Stomach (tissue), 9 donors: ENCODE results near the gene COL6A1. TPM values are rescaled to one million over a fixed set of nuclear protein-coding genes. Genes with fewer than 3 reads are reported as not detected.

Source experiments
- DNase-seq, 2 donors: peaks; one replicate each; pipeline versions ENCODE4 v3.0.0 to v3.0.0-alpha.2; 2013 to 2019
- H3K27ac ChIP-seq, 5 donors: fragments of 200-600 bp in 4 of 5; sonication (generic) in 4 of 5; one replicate each; pipeline ENCODE4 v1.5.1; 2013 to 2019; ENCODE audit warnings: mild to moderate bottlenecking in 1 of 5, moderate library complexity in 1 of 5
- H3K27me3 ChIP-seq, 3 donors: fragments of 200-600 bp; sonication (generic); one replicate each; pipeline ENCODE4 v1.5.1; 2017 to 2019; ENCODE audit warnings: mixed run types in 1 of 3
- H3K36me3 ChIP-seq, 4 donors: fragments of 200-600 bp; sonication (generic); 1 replicate in 3 of 4; 2 replicates in 1 of 4; pipeline ENCODE4 v1.5.1; 2016 to 2019
- H3K4me1 ChIP-seq, 4 donors: fragments of 200-600 bp; sonication (generic); one replicate each; pipeline ENCODE4 v1.5.1; 2016 to 2019
- H3K4me3 ChIP-seq, 4 donors: fragments of 200-600 bp; sonication (generic) in 3 of 4; one replicate each; pipeline ENCODE4 v1.5.1; 2016 to 2019; ENCODE audit warnings: mild to moderate bottlenecking in 1 of 4
- H3K9me3 ChIP-seq, 4 donors: fragments of 200-600 bp; sonication (generic); one replicate each; pipeline ENCODE4 v1.5.1; 2016 to 2019
- CTCF ChIP-seq, 7 experiments: fragments of 450-650 bp in 4 of 7; fragments of 200-600 bp in 3 of 7; sonication (generic) in 3 of 7; IDR thresholded peaks; one replicate each; pipeline ENCODE4 v1.5.1; 2016 to 2019; ENCODE audit warnings: antibody characterized with exemption in 7 of 7, control low read depth in 2 of 7, mild to moderate bottlenecking in 1 of 7
- EP300 ChIP-seq: sonication (generic); formaldehyde crosslinking; IDR thresholded peaks from one replicate; pipeline ENCODE4 v1.6.1; 2017; ENCODE audit warnings: antibody characterized with exemption
- POLR2A ChIP-seq, 4 donors: fragments of 450-650 bp; IDR thresholded peaks; one replicate each; pipeline ENCODE4 v1.6.1; 2016; ENCODE audit warnings: antibody characterized with exemption in 4 of 4, control low read depth in 2 of 4, mild to moderate bottlenecking in 1 of 4, moderate library complexity in 1 of 4
- POLR2AphosphoS5 ChIP-seq, 3 donors: sonication (generic); formaldehyde crosslinking; IDR thresholded peaks; one replicate each; pipeline ENCODE4 v1.6.1; 2016; ENCODE audit warnings: antibody characterized with exemption in 3 of 3
- WGBS, 5 donors: extraction: QIAGEN DNeasy Blood & Tissue Kit in 3 of 5; methylation state at CpG; one replicate each; pipeline versions ENCODE4 v1.1.5 to v1.1.7; 2013 to 2018; 5-methylcytosine and 5-hydroxymethylcytosine counted together
- intact Hi-C: fragments of 100-400 bp; cut with DNase I; formaldehyde crosslinking; loops from one replicate; pipeline ENCODE4 v1.15.1; 2023; ENCODE audit warnings: low total_unique reads
- polyA plus RNA-seq, 3 donors: library from polyadenylated mRNA; stranded (reverse); fragments of 200-250 nt; gene quantifications; one replicate each; pipeline ENCODE4 v1.2.3, GENCODE V29; 2013
- total RNA-seq, 5 donors: library from RNA; depleted of rRNA; stranded (reverse); fragments of >200 nt; gene quantifications; one replicate each; pipeline versions ENCODE4 v1.1.0 to v1.2.3, GENCODE V29; 2014 to 2016
- donor health status: healthy with polysubstance abuse.
- donor health status: Bipolar disorder and iron deficiency.
- donor health status: healthy.

COL6A1 gene
- total and polyA plus RNA-seq, 8 donors = 63.2 to 756 (median 254) TPM

DNA sequence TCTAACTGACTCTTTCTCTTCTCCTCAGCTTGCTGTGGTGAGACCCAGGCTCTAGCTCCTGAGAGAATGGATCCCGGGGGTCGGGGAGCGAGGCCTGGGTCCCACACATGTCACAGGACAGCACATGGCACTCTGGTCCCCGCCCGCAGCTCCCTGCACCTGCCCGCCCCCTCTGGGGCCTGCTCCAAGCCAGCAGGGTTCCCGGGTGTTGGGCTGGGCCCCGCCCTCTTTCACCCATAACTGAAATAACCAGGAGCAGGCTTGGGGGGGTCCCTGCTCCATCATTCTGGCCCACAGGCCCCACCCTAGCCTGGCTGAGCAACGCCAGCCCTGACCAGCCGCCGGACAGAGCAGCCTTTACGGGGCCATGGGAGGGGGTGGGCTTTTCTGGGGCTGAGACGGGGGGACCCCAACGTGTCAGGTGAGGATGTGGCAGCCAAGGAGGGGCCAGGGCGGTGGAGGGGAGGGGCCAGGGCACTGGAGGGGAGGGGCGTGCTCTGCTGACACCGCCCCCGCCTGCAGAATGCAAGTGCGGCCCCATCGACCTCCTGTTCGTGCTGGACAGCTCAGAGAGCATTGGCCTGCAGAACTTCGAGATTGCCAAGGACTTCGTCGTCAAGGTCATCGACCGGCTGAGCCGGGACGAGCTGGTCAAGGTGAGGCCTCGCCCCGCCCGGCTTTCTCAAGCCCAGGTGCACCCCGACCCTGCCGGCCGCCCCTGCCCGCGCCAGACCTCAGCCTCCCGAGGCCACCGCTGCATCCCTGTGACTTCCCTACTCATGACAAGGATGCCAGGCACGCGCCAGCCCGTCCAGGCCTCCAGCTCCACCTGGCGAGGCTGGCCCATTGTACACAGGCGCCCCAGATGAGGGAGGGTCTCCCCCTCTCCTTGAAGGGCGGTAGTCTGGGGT, 19.4 kb downstream of the COL6A1 start:
- DNase-seq = peak in 1 of 2 donors; percentile 24
- Histone ChIP-seq H3K27me3 (no peaks in the 10 kb centered on the region), H3K9me3 (no peaks in the 10 kb centered on the region), H3K36me3 (peaks cover 30 to 87% (median 76%) of the 10 kb centered on the region in 4 donors), H3K27ac (peak overlapping the region in 4 of 5 donors; percentile 20 to 75 (median 53)), H3K4me3 (no peak overlapping the region), H3K4me1 (no peaks in the 10 kb centered on the region)
- 73 to 100% (median 79%) methylated on average over 1 to 44 of the region's 44 CpGs for whole genome bisulfite sequencing, 5 donors
- intact Hi-C loops = no loop called here
- TF ChIP-seq POLR2A (IDR thresholded peaks at IDR 0.05) (no peak), EP300 (no peak), POLR2AphosphoS5 (IDR thresholded peaks at IDR 0.05) (no peak), CTCF (IDR thresholded peaks at IDR 0.05) (no peak)

GRCh38 chr21:46001821-46002681, 20.5 kb downstream of the COL6A1 start:
- Histone ChIP-seq H3K4me3 (no peak overlapping the region), H3K9me3 (no peaks in the 10 kb centered on the region), H3K27ac (peak overlapping the region in 2 of 5 donors; percentile 64 to 75), H3K4me1 (no peaks in the 10 kb centered on the region), H3K36me3 (peaks cover 28 to 77% (median 69%) of the 10 kb centered on the region in 4 donors), H3K27me3 (no peaks in the 10 kb centered on the region)
- 87 to 93% (median 90%) methylated on average over 13 to 51 of the region's 51 CpGs for WGBS, 5 donors
- no peak for TF ChIP-seq EP300
- no peak for TF ChIP-seq POLR2AphosphoS5 (IDR thresholded peaks at IDR 0.05)
- no peak for TF ChIP-seq POLR2A (IDR thresholded peaks at IDR 0.05)
- no peak for TF ChIP-seq CTCF (IDR thresholded peaks at IDR 0.05)
- peak in 1 of 2 donors; percentile 23 for DNase-seq
- intact Hi-C loops = no loop called here

- WGBS, 5 donors = 91 to 95% (median 92%) methylated on average over 13 to 54 of the region's 54 CpGs
- H3K36me3 ChIP-seq = peaks cover 21 to 68% (median 59%) of the 10 kb centered on the region in 4 donors
- H3K4me3 ChIP-seq = no peak overlapping the region
- H3K9me3 ChIP-seq = no peaks in the 10 kb centered on the region
- intact Hi-C loops = no loop called here
- H3K27me3 ChIP-seq = no peaks in the 10 kb centered on the region
- no peak for TF ChIP-seq EP300
- no peak for TF ChIP-seq CTCF (IDR thresholded peaks at IDR 0.05)
- TF ChIP-seq POLR2AphosphoS5 (IDR thresholded peaks at IDR 0.05) = no peak
- no peak overlapping the region for H3K27ac ChIP-seq
- H3K4me1 ChIP-seq = no peaks in the 10 kb centered on the region
- DNase-seq = peak in 1 of 2 donors; percentile 22
Measured at GRCh38 chr21:46002841-46003574, 21.4 kb downstream of the COL6A1 start.
